Embryonic facial prominence (tissue), 1 donor: ENCODE measurements around the gene FAM50A.

ENCODE experiments used
- DNase-seq: peaks from one replicate; pipeline ENCODE4 v3.0.0-alpha.2; 2016; ENCODE audit errors: extremely low spot score

Gene FAM50A

GRCh38 chrX:154439841-154440240 lies 4.1 kb upstream of the FAM50A start:
- no peak for DNase-seq

- no peak for DNase-seq
Observed at GRCh38 chrX:154440623-154441357, 3.2 kb upstream of the FAM50A start.

GRCh38 chrX:154441564-154441963 lies 2.4 kb upstream of the FAM50A start:
- DNase-seq: no peak

- no peak for DNase-seq
Observed at GRCh38 chrX:154441984-154442707, 1.8 kb upstream of the FAM50A start.

- no peak for DNase-seq
Observed at GRCh38 chrX:154443479-154443910, 446 bp upstream of the FAM50A start.

- DNase-seq: no peak
Observed at GRCh38 chrX:154444755-154445246, 860 bp downstream of the FAM50A start.

- DNase-seq: no peak
Observed at GRCh38 chrX:154445776-154446175, 1.8 kb downstream of the FAM50A start.

- DNase-seq: no peak
Observed at GRCh38 chrX:154446430-154446829, 2.5 kb downstream of the FAM50A start.

GRCh38 chrX:154448484-154448883 lies 4.5 kb downstream of the FAM50A start:
- no peak for DNase-seq

GRCh38 chrX:154449618-154450017 lies 5.7 kb downstream of the FAM50A start:
- no peak for DNase-seq

GRCh38 chrX:154450312-154450711 lies 6.4 kb downstream of the FAM50A start:
- no peak for DNase-seq

GRCh38 chrX:154452823-154453222 lies 8.9 kb downstream of the FAM50A start:
- DNase-seq: no peak

GRCh38 chrX:154457491-154458115 lies 13.7 kb downstream of the FAM50A start:
- DNase-seq: no peak

GRCh38 chrX:154458116-154458953 lies 14.4 kb downstream of the FAM50A start, which contains the start of gene PLXNA3:
PLXNA3 (plus strand) TSS chrX:154458281; CDS start chrX:154460184, 1,903 bp downstream.
- no peak for DNase-seq

GRCh38 chrX:154458954-154459778 lies 15.2 kb downstream of the FAM50A start:
- no peak for DNase-seq

- DNase-seq: no peak
Observed at GRCh38 chrX:154459832-154460231, 15.9 kb downstream of the FAM50A start.

GRCh38 chrX:154460326-154460725 lies 16.4 kb downstream of the FAM50A start:
- no peak for DNase-seq

- no peak for DNase-seq
Observed at GRCh38 chrX:154462396-154462795, 18.5 kb downstream of the FAM50A start.

- no peak for DNase-seq
Observed at GRCh38 chrX:154463611-154464220, 19.8 kb downstream of the FAM50A start.

GRCh38 chrX:154464806-154465365 lies 20.9 kb downstream of the FAM50A start:
- DNase-seq: no peak
